ENCODE results near the gene CBLN3.
A peak's percentile ranks its signal among the peaks of the same experiment; 100 is the strongest.

The CBLN3 gene

DNA sequence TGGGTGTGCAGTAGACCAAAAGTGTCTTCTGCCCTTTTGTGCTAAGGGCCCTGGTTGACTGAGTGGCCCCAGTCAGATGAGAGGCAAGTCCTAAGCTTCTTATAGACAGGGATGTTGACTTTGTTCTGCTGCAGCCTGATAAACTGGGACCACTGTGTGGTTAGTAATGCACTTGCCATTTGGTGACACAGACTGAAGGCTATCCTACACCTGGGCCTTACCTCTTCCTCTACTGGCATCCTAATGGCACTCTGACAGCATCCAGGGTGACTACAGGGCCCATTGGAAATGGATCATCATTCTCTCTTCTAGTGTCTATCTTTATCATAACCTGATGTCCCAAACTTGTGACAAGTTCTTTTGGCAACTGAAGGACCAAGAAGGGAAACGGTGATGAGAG is 9.8 kb upstream of the CBLN3 start:
- no peak for DNase-seq (ENCODE audit: low read depth in 2 of 2)

DNA sequence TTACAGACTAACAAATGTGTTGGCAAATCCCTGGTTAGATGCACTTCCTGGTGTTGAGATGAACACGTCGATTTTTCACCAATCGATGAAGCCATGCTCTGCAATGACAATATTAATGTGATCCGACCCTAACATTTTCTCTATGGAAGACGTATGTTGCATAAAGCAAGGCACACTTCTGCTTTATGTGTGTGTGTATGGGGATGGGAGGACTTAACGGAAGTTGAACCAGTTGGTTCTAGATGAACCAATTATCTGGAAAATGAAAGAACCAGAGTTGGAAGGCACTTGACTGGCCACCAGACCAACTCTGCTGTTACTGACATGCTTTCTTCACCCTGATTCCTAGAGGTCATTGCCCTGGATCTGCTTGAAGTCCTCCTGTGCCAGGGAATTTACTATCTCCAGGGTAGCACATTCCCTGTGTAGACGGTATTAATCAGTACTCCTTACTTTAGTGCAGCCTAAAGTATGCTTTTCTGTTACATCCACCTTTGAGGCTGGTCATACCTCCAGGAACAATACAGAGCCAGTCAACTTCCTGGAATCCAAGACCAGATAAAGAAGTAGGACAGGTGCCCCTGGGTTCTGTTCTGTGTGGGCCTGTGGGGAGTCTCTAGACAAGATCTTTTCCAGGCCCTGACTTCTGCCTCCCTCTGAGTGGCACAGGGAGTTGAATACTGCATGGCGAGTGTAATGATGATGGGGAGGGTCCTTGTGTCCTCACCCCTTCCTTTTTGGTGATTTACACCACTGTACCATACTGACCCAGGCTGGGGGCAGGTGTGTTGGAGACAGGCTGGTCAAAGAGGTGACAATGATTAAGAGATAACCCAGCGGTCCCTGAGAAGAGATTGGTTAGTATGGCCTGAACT is 9.0 kb upstream of the CBLN3 start:
- no peak for DNase-seq (ENCODE audit: low read depth in 2 of 2)

- DNase-seq (ENCODE audit: low read depth in 2 of 2), result no peak
Observed at GRCh38 chr14:24437736-24438067, 8.2 kb upstream of the CBLN3 start.

DNA sequence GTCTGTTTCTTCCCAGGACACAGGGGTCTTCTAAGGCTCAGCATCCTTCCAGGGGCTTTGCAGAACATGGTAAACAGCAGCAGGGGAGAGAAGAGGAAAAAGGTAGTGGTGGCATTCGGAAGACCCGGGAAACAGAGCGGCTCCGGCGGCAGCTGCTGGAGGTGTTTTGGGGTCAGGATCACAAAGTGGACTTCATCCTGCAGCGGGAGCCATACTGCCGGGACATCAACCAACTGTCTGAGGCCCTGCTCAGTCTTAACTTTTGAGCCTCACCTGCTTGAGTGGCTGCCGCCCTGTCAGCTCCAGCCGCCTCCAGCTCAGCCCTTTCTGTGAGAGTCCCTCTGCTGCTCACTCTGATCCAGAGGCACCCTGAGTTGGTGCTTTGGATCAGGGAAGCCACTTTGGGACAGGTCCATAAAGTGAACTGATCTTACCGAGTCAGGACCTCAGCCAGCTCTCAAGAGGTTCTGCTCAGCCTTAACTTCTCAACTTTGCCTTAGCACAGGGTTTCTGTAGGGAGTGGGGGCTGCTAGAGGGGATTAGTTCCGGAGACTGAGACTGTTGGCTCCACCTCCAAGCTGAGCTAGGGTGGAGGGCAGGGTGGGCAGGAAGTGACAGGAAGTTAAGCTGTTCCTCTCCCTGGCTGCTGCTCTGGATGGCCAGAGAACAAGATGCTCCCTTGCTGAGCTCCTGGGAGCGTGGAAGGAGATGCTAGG is 7.7 kb upstream of the CBLN3 start:
- no peak for DNase-seq (ENCODE audit: low read depth in 2 of 2)

GRCh38 chr14:24436355-24437019 is 7.0 kb upstream of the CBLN3 start:
- DNase-seq (ENCODE audit: low read depth in 2 of 2), result no peak

DNA sequence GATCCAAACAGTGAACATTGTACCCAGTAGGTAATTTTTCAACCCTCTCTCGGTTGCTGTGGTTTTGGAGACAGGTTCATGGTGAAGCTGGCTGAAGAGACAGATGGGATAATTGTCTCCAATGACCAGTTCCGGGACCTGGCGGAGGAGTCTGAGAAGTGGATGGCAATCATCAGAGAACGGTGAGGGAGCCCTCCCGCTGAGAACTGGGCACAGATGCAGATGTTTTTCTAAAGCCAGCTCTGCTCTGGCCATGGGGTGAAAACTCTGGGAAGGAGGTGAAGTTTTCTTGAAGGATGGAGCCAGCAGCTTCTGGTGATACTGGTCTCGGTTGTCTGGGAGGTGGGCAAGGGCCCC is 6.5 kb upstream of the CBLN3 start:
- DNase-seq (ENCODE audit: low read depth in 2 of 2), result no peak

DNA sequence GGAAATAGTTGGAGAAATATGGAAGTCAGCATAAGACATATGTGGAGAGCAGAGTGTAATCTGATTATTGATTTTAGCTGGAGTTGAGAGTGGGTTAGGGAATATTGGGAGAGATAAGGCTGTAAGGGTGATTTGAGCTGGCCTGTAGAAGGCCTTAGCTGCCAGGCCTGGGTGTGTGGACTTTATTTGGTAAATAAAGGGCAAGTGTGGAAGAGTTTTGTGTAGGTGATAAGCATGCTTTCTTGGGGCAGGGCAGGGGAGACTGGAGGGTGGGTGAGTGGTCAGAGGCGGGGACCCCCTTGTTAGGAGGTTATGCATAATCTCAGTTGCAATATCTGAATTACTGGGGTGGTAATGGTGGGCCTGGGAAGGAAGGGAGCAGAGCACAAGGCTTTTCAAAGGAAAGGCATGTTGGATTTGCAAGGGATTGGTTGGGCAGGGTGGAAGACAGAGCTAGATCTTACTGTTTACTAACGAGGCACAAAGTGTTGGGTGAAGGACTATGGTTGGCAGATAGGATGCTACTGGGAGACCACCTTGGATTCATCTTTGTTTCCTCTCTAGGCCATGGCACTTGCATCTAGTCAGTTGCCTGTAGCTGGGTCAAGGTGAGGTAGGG is 5.8 kb upstream of the CBLN3 start:
- no peak for DNase-seq (ENCODE audit: low read depth in 2 of 2)

- no peak for DNase-seq (ENCODE audit: low read depth in 2 of 2)
Observed at GRCh38 chr14:24434676-24435075, 5.2 kb upstream of the CBLN3 start.

DNA sequence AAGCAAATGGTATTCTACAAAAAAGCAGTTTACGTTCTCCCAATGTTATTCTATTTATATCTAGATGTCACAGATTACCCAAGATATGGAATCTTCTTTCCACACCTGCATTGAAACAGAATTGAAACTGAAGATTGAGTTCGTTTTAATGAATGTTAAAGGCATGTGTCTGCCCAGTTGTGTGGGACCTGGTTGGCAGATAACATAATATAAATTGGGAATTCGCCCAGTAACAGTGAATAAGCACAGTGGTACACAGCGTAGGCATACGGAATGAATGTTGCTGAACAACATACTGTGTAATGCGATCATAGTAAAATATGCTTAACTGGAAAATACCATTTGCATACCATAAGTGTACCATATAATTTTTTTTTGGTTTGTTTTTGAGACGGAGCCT is 4.6 kb upstream of the CBLN3 start:
- no peak for DNase-seq (ENCODE audit: low read depth in 2 of 2)

DNA sequence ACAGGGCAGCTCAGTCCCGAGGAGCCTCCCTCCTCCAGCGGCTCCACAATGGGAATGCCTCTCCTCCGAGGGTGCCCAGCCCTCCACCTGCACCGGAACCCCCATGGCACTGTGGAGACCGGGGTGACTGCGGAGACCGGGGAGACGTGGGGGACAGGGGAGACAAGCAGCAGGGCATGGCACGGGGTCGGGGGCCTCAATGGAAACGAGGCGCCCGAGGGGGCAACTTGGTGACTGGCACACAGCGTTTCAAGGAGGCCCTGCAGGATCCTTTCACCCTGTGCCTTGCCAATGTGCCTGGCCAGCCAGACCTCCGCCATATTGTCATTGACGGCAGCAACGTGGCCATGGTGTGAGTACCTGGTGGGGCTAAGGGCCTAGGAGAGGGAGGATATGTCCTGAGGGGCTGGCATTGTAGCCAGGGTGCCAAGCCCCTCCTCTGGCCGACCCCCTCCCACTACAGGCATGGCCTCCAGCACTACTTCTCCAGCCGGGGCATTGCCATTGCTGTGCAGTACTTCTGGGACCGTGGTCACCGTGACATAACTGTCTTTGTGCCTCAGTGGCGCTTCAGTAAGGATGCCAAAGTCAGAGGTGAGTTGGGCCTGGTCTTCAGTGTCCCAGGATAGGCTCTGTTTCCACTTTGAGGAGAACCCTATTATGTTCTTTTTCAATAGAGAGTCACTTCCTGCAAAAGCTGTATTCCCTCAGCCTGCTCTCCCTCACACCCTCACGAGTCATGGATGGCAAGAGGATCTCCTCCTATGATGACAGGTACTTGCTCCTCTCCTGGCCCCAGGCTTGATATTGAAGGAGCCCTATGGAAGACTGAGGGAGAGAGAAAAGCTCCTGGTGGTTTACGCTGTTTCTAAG is 3.0 kb upstream of the CBLN3 start:
- no peak for DNase-seq (ENCODE audit: low read depth in 2 of 2)

- peak; percentile 87 to 94 for DNase-seq (ENCODE audit: low read depth in 2 of 2)
Observed at GRCh38 chr14:24431569-24432258, 2.2 kb upstream of the CBLN3 start.

DNA sequence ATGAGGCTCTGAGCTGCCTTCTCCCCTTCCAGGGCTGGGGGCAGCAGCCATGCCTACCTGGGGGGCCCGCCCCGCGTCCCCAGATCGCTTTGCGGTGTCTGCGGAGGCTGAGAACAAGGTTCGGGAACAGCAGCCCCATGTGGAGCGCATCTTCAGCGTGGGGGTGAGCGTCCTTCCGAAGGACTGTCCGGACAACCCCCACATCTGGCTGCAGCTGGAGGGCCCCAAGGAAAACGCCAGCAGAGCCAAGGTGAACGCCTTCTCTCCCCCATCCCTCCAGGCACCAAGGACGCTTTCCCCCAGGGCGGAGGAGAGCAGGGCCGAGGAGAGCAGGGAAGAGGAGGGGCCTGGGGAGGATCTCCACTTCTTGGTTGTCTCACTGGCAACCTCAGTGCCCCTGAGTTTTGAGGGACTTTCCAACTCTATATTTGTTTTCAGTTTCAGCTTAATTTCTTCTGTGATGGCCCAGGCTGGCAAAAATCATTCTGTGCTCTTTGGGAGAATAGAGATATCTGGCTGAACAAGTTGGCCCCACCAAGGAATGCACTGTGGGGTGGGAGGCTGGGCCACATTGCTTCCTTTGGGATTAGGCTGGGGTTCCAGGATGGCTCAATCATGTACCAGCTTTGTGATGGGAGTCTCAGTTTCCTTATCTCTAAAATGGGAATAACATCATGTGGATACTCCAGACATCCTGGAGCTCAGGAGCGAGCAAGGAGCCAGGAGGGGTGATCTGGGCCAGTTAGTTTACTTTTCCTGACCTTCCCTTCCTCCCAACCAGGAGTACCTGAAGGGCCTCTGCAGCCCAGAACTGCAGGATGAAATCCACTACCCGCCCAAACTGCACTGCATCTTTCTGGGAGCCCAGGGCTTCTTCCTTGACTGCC is 1.5 kb upstream of the CBLN3 start:
- DNase-seq (ENCODE audit: low read depth in 2 of 2), result peak; percentile 56 to 62

DNA sequence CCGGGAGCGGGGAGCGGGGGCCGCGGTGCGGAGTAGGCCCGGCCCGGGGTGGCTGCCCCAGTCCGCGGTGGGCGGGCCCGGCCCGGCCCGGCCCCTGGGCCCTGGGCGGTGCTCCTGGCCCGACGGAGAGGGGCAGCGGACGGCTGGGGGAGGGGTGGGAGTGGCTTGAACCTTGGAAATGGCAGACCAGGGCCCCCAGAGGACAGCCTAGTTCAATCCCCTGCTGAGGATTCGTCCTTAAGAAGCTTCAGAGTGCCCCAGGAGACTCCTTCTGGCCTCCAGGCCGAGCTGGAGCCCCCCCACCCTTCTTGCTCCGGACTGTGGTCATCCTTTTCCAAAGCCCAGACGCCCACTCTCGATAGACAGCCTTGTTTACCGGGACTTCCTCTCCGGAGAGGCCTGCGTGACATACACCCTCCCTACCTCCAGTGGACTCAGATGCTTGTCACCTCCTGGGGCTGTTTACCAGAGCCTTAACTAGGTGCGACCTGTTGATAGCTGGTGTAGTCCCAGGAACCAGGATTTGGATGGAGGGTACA is 744 bp upstream of the CBLN3 start:
- DNase-seq (ENCODE audit: low read depth in 2 of 2), result peak; percentile 32 to 37

DNA sequence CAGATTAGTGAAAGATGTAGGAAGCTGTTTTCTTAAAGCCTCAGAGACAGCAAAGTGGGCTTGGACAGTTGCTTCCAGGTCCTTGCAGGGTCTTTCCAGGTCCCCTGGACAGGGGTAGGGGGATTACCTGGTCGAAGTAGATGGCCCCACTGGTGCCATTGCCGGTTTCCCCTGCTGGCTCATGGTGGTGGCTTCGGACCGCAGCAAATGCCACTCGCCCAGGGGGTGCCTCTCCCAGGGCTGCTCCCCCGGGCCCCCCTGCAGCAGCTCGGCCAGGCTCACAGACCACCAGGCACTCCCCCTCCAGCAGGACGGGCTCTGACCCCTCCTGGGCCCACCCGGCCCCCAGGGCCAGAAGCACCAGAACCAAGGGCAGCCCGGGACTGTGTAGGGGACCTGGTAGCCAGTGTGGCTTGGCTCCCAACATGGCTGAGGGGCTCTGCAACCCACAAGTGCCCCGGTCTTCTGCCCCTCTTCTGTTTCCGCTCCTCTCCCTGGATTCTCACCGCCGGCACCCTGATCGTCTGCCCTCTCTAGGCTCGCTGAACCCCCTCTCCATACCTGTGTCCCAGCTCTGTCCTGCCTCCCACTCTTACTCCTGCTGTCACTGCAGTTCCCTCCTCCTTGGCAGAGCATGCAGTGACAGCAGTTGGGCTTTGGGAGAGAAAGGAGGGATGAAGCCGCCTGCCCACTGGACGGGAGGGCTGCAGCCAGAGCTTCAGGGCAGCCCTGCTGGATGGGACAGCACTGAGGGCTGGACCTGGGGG is 657 bp downstream of the CBLN3 start:
- no peak for DNase-seq (ENCODE audit: low read depth in 2 of 2)

- DNase-seq (ENCODE audit: low read depth in 2 of 2), result no peak
Observed at GRCh38 chr14:24427537-24428508, 1.6 kb downstream of the CBLN3 start.

- no peak for DNase-seq (ENCODE audit: low read depth in 2 of 2)
Observed at GRCh38 chr14:24426912-24427536, 2.4 kb downstream of the CBLN3 start.
